GM23338 (cell line): ENCODE data around the gene ANKRD27. TPM values are rescaled to one million over a fixed set of nuclear protein-coding genes. Genes with fewer than 3 reads are reported as not detected.

Experiments
- ATAC-seq: fragments of 200-7000 bp; cut with Tn5 transposase; 3 replicates; pipeline ENCODE4 v1.9.1; 2020
- DNase-seq: peaks from one replicate; pipeline ENCODE4 v3.0.0-alpha.2; 2015; ENCODE audit warnings: low spot score
- H2AFZ ChIP-seq: fragments of 200-600 bp; sonication (generic); 2 replicates; pipeline ENCODE4 v1.8.0; 2016; ENCODE audit warnings: antibody characterized with exemption, mild to moderate bottlenecking, moderate library complexity
- H3F3A ChIP-seq: fragments of 200-600 bp; sonication (generic); replicated peaks from 2 replicates; pipeline ENCODE4 v1.8.0; 2017; ENCODE audit warnings: antibody characterized with exemption, mixed run types, low read depth
- H3K27ac ChIP-seq: fragments of 200-600 bp; sonication (generic); 2 replicates; pipeline ENCODE4 v1.6.1; 2016; ENCODE audit warnings: low read depth
- H3K27me3 ChIP-seq: fragments of 200-600 bp; sonication (generic); 2 replicates; pipeline ENCODE4 v1.8.0; 2016; ENCODE audit warnings: mild to moderate bottlenecking, mixed run types, moderate library complexity; ENCODE audit not compliant: insufficient read depth
- H3K36me3 ChIP-seq: fragments of 200-600 bp; sonication (generic); 2 replicates; pipeline ENCODE4 v1.8.0; 2016; ENCODE audit warnings: mild to moderate bottlenecking; ENCODE audit not compliant: insufficient read depth
- H3K4me1 ChIP-seq: fragments of 200-600 bp; sonication (generic); 2 replicates; pipeline ENCODE4 v1.8.0; 2016; ENCODE audit warnings: mild to moderate bottlenecking, moderate library complexity; ENCODE audit not compliant: insufficient read depth
- H3K4me2 ChIP-seq: fragments of 200-600 bp; sonication (generic); 2 replicates; pipeline ENCODE4 v1.7.1; 2017; ENCODE audit warnings: mixed run types
- H3K4me3 ChIP-seq: fragments of 200-600 bp; sonication (generic); 2 replicates; pipeline ENCODE4 v1.6.1; 2016; ENCODE audit warnings: mixed run types
- H3K79me2 ChIP-seq: fragments of 200-600 bp; sonication (generic); replicated peaks from 2 replicates; pipeline ENCODE4 v1.8.0; 2017; ENCODE audit warnings: mild to moderate bottlenecking; ENCODE audit not compliant: insufficient read depth
- H3K9me2 ChIP-seq: fragments of 200-600 bp; sonication (generic); 2 replicates; pipeline ENCODE4 v1.8.0; 2017; ENCODE audit not compliant: insufficient read depth
- H4K20me1 ChIP-seq: fragments of 200-600 bp; sonication (generic); replicated peaks from 2 replicates; pipeline ENCODE4 v1.8.0; 2017; ENCODE audit warnings: mild to moderate bottlenecking; ENCODE audit not compliant: insufficient read depth
- H3K27ac Mint-ChIP-seq: 2 replicates; pipeline ENCODE4 v1.8.0; 2020; ENCODE audit warnings: inconsistent platforms, mild to moderate bottlenecking, moderate library complexity, mixed read lengths
- H3K27me3 Mint-ChIP-seq: 3 replicates; pipeline ENCODE4 v1.8.0; 2022; ENCODE audit warnings: low read depth, mild to moderate bottlenecking, moderate library complexity, mixed read lengths, inconsistent platforms; ENCODE audit not compliant: insufficient read depth, poor library complexity
- H3K36me3 Mint-ChIP-seq: 3 replicates; pipeline ENCODE4 v1.8.0; 2021; ENCODE audit warnings: low read depth, mild to moderate bottlenecking, inconsistent platforms, moderate library complexity, mixed read lengths
- H3K4me1 Mint-ChIP-seq: 3 replicates; pipeline ENCODE4 v1.8.0; 2020; ENCODE audit warnings: mild to moderate bottlenecking, inconsistent platforms, mixed read lengths
- H3K4me3 Mint-ChIP-seq: 3 replicates; pipeline ENCODE4 v1.8.0; 2021; ENCODE audit warnings: moderate library complexity, mild to moderate bottlenecking, inconsistent platforms, mixed read lengths
- H3K9me3 Mint-ChIP-seq: 3 replicates; pipeline ENCODE4 v1.8.0; 2020; ENCODE audit warnings: moderate library complexity, mild to moderate bottlenecking, inconsistent platforms, mixed read lengths
- CREB1 ChIP-seq: fragments of 250-450 bp; sonication (Bioruptor Pico); IDR thresholded peaks from 2 replicates; pipeline ENCODE4 v1.5.0; 2020; ENCODE audit warnings: low read depth, mild to moderate bottlenecking, moderate library complexity
- CTCF ChIP-seq, 2 experiments: fragments of 200-600 bp in 1 of 2; sonication (generic) in 1 of 2; conservative IDR thresholded peaks; 2 replicates each; pipeline versions ENCODE4 v1.5.1 to v1.6.1; 2016 to 2017; ENCODE audit warnings: antibody characterized with exemption in 2 of 2, low read depth in 2 of 2, mild to moderate bottlenecking in 2 of 2, moderate library complexity in 1 of 2
- EZH2 ChIP-seq: fragments of 200-600 bp; sonication (generic); IDR thresholded peaks from one replicate; pipeline ENCODE4 v1.8.0; 2017; ENCODE audit warnings: antibody characterized with exemption, mild to moderate bottlenecking, low read depth; ENCODE audit not compliant: unreplicated experiment
- EZH2phosphoT487 ChIP-seq: fragments of 200-600 bp; sonication (generic); IDR thresholded peaks from one replicate; pipeline ENCODE4 v1.8.1; 2018; ENCODE audit warnings: antibody characterized with exemption; ENCODE audit not compliant: unreplicated experiment
- JUNB ChIP-seq: IDR thresholded peaks from one replicate; pipeline ENCODE4 v1.6.1; 2016; ENCODE audit warnings: antibody characterized with exemption; ENCODE audit not compliant: unreplicated experiment
- NANOG ChIP-seq: IDR thresholded peaks from 2 replicates; pipeline ENCODE4 v1.6.1; 2016; ENCODE audit warnings: antibody characterized with exemption, borderline replicate concordance
- POLR2AphosphoS5 ChIP-seq: IDR thresholded peaks from 2 replicates; pipeline ENCODE4 v1.6.1; 2016; ENCODE audit warnings: antibody characterized with exemption, low read depth
- REST ChIP-seq: IDR thresholded peaks from one replicate; pipeline ENCODE4 v1.6.1; 2018; ENCODE audit warnings: antibody characterized with exemption; ENCODE audit not compliant: unreplicated experiment
- STAT1 ChIP-seq: IDR thresholded peaks from one replicate; pipeline ENCODE4 v1.6.1; 2016; ENCODE audit warnings: antibody characterized with exemption; ENCODE audit not compliant: unreplicated experiment
- ZNF114 ChIP-seq: fragments of 250-450 bp; sonication (Bioruptor Pico); IDR thresholded peaks from 2 replicates; pipeline ENCODE4 v1.5.0; 2020; ENCODE audit warnings: mild to moderate bottlenecking, moderate library complexity
- polyA plus RNA-seq: library from polyadenylated mRNA; unstranded; fragments of >200 nt; fragmentation: Nextera tagmentation; extraction: Ambion mirVana; gene quantifications from 2 replicates; pipeline ENCODE4 v1.2.1, GENCODE V29; 2016
- total RNA-seq: library from RNA; depleted of rRNA; stranded (reverse); fragments of >200 nt; shearing (Covaris generic); gene quantifications from 2 replicates; pipeline ENCODE4 v1.2.3, GENCODE V29; 2014
- TF ChIP-seq, protein P1 (sequence below): IDR thresholded peaks from 2 replicates; pipeline ENCODE4 v1.6.1; 2016; ENCODE audit warnings: antibody characterized with exemption
- TF ChIP-seq, protein P2 (sequence below): fragments of 250-450 bp; sonication (Bioruptor Pico); IDR thresholded peaks from 2 replicates; pipeline ENCODE4 v1.5.0; 2020; ENCODE audit warnings: mild to moderate bottlenecking, moderate library complexity

Gene ANKRD27
- total and polyA plus RNA-seq, 2 experiments from 2014 or later, result 16.7 to 48.7 TPM

GRCh38 chr19:32615569-32615968 lies 59.4 kb downstream of the ANKRD27 start (continued):
- TF ChIP-seq, protein P1, sequence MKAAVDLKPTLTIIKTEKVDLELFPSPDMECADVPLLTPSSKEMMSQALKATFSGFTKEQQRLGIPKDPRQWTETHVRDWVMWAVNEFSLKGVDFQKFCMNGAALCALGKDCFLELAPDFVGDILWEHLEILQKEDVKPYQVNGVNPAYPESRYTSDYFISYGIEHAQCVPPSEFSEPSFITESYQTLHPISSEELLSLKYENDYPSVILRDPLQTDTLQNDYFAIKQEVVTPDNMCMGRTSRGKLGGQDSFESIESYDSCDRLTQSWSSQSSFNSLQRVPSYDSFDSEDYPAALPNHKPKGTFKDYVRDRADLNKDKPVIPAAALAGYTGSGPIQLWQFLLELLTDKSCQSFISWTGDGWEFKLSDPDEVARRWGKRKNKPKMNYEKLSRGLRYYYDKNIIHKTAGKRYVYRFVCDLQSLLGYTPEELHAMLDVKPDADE, result no peak
- TF ChIP-seq STAT1, result no peak

GRCh38 chr19:32614916-32615315 lies 60.1 kb downstream of the ANKRD27 start:
- Histone ChIP-seq H3K9me2 (no peaks in the 10 kb centered on the region), H3F3A (no peaks in the 10 kb centered on the region), H3K27me3 (no peaks in the 10 kb centered on the region), H2AFZ (no peak overlapping the region), H3K4me3 (no peak overlapping the region), H3K79me2 (no peaks in the 10 kb centered on the region), H4K20me1 (no peaks in the 10 kb centered on the region; the same call in 1 of the 2 replicates), H3K4me2 (no peak overlapping the region), H3K36me3 (peaks cover 3% of the 10 kb centered on the region), H3K4me1 (no peaks in the 10 kb centered on the region), H3K27ac (no peak overlapping the region)
- Mint-ChIP-seq H3K9me3 (no peaks in the 10 kb centered on the region), H3K4me1 (no peaks in the 10 kb centered on the region), H3K36me3 (peaks cover 60% of the 10 kb centered on the region), H3K27me3 (peaks cover 3% of the 10 kb centered on the region), H3K4me3 (no peak overlapping the region), H3K27ac (no peak overlapping the region)
- no peak for DNase-seq
- no peak for ATAC-seq
- no peak for TF ChIP-seq JUNB
- TF ChIP-seq REST, result no peak
- TF ChIP-seq ZNF114 (CRISPR knock-in tag), result no peak
- no peak for TF ChIP-seq EZH2
- TF ChIP-seq NANOG, result no peak
- TF ChIP-seq CTCF (conservative IDR thresholded peaks at IDR 0.05; ENCODE audit: low read depth in 2 of 2), result no peak
- no peak for TF ChIP-seq EZH2phosphoT487
- TF ChIP-seq CREB1 (CRISPR knock-in tag), result no peak
- TF ChIP-seq, protein P1, result no peak
- TF ChIP-seq POLR2AphosphoS5, result no peak
- TF ChIP-seq, protein P2, sequence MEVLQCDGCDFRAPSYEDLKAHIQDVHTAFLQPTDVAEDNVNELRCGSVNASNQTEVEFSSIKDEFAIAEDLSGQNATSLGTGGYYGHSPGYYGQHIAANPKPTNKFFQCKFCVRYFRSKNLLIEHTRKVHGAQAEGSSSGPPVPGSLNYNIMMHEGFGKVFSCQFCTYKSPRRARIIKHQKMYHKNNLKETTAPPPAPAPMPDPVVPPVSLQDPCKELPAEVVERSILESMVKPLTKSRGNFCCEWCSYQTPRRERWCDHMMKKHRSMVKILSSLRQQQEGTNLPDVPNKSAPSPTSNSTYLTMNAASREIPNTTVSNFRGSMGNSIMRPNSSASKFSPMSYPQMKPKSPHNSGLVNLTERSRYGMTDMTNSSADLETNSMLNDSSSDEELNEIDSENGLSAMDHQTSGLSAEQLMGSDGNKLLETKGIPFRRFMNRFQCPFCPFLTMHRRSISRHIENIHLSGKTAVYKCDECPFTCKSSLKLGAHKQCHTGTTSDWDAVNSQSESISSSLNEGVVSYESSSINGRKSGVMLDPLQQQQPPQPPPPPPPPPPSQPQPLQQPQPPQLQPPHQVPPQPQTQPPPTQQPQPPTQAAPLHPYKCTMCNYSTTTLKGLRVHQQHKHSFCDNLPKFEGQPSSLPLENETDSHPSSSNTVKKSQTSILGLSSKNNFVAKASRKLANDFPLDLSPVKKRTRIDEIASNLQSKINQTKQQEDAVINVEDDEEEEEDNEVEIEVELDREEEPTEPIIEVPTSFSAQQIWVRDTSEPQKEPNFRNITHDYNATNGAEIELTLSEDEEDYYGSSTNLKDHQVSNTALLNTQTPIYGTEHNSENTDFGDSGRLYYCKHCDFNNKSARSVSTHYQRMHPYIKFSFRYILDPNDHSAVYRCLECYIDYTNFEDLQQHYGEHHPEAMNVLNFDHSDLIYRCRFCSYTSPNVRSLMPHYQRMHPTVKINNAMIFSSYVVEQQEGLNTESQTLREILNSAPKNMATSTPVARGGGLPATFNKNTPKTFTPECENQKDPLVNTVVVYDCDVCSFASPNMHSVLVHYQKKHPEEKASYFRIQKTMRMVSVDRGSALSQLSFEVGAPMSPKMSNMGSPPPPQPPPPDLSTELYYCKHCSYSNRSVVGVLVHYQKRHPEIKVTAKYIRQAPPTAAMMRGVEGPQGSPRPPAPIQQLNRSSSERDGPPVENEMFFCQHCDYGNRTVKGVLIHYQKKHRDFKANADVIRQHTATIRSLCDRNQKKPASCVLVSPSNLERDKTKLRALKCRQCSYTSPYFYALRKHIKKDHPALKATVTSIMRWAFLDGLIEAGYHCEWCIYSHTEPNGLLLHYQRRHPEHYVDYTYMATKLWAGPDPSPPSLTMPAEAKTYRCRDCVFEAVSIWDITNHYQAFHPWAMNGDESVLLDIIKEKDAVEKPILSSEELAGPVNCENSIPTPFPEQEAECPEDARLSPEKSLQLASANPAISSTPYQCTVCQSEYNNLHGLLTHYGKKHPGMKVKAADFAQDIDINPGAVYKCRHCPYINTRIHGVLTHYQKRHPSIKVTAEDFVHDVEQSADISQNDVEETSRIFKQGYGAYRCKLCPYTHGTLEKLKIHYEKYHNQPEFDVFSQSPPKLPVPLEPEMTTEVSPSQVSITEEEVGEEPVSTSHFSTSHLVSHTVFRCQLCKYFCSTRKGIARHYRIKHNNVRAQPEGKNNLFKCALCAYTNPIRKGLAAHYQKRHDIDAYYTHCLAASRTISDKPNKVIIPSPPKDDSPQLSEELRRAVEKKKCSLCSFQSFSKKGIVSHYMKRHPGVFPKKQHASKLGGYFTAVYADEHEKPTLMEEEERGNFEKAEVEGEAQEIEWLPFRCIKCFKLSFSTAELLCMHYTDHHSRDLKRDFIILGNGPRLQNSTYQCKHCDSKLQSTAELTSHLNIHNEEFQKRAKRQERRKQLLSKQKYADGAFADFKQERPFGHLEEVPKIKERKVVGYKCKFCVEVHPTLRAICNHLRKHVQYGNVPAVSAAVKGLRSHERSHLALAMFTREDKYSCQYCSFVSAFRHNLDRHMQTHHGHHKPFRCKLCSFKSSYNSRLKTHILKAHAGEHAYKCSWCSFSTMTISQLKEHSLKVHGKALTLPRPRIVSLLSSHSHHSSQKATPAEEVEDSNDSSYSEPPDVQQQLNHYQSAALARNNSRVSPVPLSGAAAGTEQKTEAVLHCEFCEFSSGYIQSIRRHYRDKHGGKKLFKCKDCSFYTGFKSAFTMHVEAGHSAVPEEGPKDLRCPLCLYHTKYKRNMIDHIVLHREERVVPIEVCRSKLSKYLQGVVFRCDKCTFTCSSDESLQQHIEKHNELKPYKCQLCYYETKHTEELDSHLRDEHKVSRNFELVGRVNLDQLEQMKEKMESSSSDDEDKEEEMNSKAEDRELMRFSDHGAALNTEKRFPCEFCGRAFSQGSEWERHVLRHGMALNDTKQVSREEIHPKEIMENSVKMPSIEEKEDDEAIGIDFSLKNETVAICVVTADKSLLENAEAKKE, result no peak
- no peak for TF ChIP-seq STAT1
